HG02623 (cell line): Measurements from ENCODE around the gene RNFT2.

Experiments
- ATAC-seq: cut with Tn5 transposase; IDR thresholded peaks from one replicate; pipeline ENCODE4 v1.9.1; 2021; ENCODE audit warnings: moderate library complexity; ENCODE audit not compliant: unreplicated experiment

The RNFT2 gene

GRCh38 chr12:116820064-116820656 is 82.0 kb downstream of the RNFT2 start:
- no peak for ATAC-seq

GRCh38 chr12:116821291-116821690 is 83.2 kb downstream of the RNFT2 start:
- no peak for ATAC-seq

GRCh38 chr12:116827432-116827831 is 89.3 kb downstream of the RNFT2 start:
- ATAC-seq = no peak

- no peak for ATAC-seq
Observed at GRCh38 chr12:116832353-116832752, 94.2 kb downstream of the RNFT2 start.

GRCh38 chr12:116833474-116833873 is 95.4 kb downstream of the RNFT2 start:
- ATAC-seq = no peak

GRCh38 chr12:116835484-116835883 is 97.4 kb downstream of the RNFT2 start:
- no peak for ATAC-seq

GRCh38 chr12:116837097-116837496 is 99.0 kb downstream of the RNFT2 start:
- no peak for ATAC-seq

GRCh38 chr12:116838365-116838764 is 100.2 kb downstream of the RNFT2 start:
- ATAC-seq = no peak

- ATAC-seq = no peak
Observed at GRCh38 chr12:116839287-116839830, 101.2 kb downstream of the RNFT2 start.

- no peak for ATAC-seq
Observed at GRCh38 chr12:116843085-116843484, 105.0 kb downstream of the RNFT2 start.

- no peak for ATAC-seq
Observed at GRCh38 chr12:116849216-116849615, 111.1 kb downstream of the RNFT2 start.

GRCh38 chr12:116852303-116852702 is 114.2 kb downstream of the RNFT2 start:
- ATAC-seq = no peak

- ATAC-seq = no peak
Observed at GRCh38 chr12:116853507-116853906, 115.4 kb downstream of the RNFT2 start.

GRCh38 chr12:116855744-116856470 is 117.8 kb downstream of the RNFT2 start:
- ATAC-seq = no peak

- ATAC-seq = no peak
Observed at GRCh38 chr12:116856729-116857128, 118.6 kb downstream of the RNFT2 start.

- ATAC-seq = no peak
Observed at GRCh38 chr12:116859079-116859478, 121.0 kb downstream of the RNFT2 start.

GRCh38 chr12:116860263-116860662 is 122.1 kb downstream of the RNFT2 start:
- ATAC-seq = no peak

GRCh38 chr12:116861320-116861719 is 123.2 kb downstream of the RNFT2 start:
- peak; percentile 87 for ATAC-seq

- no peak for ATAC-seq
Observed at GRCh38 chr12:116862167-116862566, 124.1 kb downstream of the RNFT2 start.

GRCh38 chr12:116863275-116863767 is 125.2 kb downstream of the RNFT2 start:
- ATAC-seq = no peak

GRCh38 chr12:116864371-116865160 is 126.5 kb downstream of the RNFT2 start:
- ATAC-seq = no peak
